T-helper 1 cell (primary cell): Measurements from ENCODE around the gene LRRN1.
"Not testable (repeated sequence)": the region's sequence is repeated elsewhere in the genome, so short reads cannot be mapped to it uniquely, and the experiment has no call there.

Experiments
- DNase-seq, 5 donors: peaks; one replicate each; pipeline ENCODE4 v3.0.0-alpha.2; 2012 to 2020

The LRRN1 gene

DNA sequence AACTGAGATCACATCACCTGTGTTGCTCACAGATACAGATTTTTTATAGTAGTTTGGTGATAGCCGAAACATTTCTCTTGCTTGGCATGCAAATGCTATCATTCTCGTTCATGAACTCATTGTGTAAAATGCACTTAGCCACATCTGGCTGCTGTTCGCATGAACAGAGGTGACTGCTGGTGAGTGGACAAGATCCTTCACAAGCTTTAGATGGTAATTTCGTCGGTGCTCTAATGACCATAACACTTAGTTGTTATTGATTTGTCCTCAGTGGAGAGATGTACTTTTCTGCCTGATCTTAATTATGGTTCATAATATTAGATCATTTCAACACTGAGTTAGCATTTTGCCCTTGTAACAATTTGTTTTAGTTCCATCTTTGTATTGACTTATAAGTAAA lies 13.8 kb downstream of the LRRN1 start:
- no peak for DNase-seq

DNA sequence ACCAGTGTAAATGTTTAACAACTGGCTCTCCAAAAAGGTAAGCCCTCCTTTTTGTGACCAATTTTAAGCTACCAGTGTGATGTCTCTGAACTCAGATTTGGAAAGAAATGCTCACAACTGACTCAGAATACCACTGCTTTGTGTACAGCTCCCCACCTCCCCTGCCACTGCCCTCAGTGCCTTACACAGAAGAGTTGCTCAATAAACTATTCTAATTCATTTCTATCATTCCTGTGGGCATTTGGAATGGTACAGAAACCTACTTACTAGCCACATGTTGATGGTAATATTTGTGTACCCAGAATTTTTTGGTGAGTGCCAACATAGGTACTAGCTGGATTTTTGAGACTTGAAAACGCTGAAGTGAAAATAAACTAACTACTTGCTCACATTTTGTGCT lies 16.0 kb downstream of the LRRN1 start:
- no peak for DNase-seq

DNA sequence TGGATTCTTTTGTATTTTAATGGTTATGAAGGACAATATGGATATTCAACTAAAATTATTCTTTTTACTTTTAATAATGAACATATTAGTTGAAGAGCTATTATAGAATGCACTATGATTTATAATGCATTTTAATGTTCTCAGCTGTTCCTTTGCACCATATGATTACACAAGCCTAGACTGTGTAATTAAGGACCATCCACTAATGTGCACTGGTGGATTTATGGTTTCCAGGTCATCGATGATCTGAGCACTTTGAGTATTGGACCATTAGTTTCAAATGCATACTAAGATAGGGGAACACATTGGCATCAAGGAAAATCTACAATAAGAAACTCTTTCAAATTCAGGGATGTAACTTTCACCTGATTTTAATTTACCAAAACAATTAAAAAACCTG lies 16.8 kb downstream of the LRRN1 start:
- no peak for DNase-seq

DNA sequence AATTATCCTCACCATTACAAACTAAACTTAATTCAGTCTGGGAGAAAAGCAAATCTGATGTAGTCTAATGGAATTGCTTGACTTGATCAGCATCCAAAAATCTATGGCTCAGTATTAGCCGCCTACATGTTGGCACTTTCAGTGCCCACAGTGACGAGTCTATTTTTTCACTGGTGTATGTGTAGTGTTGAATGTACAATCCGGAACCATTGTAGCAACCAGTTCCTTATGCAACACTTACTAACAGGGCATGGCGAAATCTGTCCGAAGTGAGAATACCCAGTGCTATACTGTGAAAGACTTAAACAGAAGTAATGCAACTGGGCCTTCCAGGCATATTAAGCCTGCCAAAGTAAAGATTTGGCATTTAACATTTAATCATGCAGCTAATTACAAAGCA lies 18.6 kb downstream of the LRRN1 start:
- DNase-seq = no peak

DNA sequence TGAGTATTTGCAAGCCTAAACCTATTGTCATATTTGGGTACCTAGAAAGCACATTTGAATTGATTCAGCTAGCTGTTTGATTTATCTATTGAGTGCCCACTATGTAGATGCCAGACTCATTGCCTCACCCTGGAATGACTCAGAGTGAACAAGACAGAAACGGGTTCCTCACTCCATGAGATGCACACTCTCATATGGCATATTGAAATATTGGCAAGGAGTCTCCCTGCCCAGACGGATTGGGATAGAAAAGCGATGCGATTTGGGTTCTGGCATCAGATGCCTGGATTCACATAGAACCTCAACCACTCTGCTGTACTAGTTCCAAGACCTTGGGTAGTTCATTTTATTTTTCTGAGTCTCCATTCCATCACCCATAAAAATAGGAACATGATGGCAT lies 22.5 kb downstream of the LRRN1 start:
- DNase-seq = no peak

DNA sequence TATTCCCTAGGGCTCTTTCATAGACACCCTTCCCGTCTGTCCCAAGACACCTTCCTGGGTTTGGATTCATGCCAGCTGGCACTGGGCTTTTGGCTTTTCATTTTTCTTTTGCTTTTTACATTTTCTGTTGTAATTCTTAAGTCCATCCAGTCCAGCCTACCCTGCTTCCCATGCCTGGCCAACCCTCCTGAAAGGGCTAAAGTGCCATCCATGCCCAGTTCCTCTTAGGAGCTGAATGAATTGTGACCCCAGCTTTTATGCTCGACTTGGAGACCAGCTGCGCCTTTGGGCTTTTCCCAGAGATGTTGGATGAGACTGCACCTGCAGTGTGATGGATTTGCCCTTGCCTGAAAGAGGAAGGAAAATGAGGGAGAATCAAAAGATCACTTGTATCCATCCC lies 25.8 kb downstream of the LRRN1 start:
- DNase-seq = no peak

DNA sequence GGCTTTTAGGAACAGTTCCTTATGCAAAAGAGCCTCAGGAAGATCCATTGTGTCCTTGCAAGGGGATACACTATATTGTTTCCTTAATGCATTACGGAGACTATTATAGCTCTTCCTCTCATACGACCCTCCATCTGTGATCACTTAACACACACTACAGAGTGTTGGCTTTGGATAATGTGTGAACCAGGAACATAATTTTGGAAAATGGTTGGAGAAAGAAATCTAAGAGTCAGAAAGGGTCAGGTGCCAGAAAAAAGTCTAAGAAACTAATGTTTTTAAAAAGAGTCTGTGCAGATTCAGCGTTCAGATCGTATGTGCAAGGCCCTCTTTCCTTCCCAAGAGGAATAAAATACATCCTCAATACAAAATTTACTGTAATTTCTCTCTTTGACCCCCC lies 27.3 kb downstream of the LRRN1 start:
- DNase-seq = no peak

DNA sequence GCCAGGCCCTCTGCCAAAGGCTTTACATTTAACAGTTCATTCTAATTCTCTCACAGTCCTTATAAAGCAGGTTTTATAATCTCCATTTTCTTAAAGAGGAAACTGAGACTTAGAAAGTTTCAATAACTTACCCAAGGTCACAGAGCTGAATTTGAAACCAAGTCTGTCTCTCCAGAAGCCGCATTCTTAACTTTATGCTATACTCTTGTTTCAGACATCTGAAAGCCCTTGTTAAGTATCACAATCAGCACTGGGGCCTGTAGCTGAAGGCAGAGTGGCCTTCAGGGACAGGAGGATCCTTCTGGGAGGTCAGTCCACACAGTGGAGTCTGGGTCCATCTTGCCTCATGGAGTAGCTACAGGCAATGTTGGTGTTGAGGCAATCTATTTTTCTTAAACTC lies 27.9 kb downstream of the LRRN1 start:
- DNase-seq = no peak

DNA sequence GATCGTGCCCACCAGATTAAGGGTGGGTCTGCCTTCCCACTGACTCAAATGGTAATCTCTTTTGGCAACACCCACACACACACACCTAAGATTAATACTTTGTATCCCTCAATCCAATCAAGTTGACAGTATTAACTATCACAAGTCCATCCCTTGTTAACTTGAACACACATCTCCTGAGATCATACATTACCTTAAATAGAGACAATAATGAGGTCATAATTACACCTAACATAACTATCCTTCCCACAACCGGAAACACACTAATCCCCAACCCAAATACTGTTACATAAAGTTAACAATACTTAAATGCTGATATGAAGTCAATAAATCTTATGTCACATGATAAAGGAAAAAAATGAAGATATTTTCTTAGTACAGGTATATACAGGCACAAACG lies 29.2 kb downstream of the LRRN1 start:
- not testable (repeated sequence) for DNase-seq

DNA sequence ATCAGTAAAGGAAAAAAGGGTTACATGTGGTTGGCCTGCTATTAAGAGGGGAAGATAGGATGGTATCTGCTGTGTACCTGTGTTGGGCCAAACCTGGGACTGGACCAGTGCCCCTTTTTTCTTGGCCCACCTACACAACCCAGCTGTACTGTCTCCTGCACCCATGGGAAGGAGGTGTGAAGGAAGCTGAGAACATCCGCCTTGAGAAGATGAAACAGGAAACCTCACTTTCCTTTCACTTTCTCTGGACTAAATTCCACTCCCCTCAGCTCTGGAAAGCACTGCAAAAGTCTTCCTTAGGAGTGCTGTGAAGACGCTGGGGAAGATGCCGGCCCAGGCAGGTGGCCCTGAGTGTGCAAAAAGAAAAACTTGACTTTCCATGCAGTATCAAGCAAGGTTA lies 37.6 kb downstream of the LRRN1 start:
- DNase-seq = no peak

DNA sequence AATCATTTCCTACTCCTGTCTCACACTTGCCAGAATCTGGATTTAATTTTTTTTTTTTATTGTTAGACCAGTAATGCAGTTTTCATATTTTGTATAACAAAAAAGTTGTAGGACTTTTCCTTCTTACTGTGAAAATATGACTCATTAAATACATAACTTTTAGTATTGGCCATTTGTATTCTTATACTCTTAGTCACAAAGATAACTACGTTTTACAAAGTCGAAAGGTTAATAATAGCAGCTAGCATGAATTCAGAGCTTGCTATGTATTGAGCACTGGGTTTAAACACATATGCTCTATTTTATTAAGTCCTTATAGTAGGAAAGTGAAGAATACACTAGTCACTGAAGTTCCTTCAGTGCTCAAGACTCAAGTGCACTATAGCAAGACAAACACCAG lies 43.1 kb downstream of the LRRN1 start:
- no peak for DNase-seq

DNA sequence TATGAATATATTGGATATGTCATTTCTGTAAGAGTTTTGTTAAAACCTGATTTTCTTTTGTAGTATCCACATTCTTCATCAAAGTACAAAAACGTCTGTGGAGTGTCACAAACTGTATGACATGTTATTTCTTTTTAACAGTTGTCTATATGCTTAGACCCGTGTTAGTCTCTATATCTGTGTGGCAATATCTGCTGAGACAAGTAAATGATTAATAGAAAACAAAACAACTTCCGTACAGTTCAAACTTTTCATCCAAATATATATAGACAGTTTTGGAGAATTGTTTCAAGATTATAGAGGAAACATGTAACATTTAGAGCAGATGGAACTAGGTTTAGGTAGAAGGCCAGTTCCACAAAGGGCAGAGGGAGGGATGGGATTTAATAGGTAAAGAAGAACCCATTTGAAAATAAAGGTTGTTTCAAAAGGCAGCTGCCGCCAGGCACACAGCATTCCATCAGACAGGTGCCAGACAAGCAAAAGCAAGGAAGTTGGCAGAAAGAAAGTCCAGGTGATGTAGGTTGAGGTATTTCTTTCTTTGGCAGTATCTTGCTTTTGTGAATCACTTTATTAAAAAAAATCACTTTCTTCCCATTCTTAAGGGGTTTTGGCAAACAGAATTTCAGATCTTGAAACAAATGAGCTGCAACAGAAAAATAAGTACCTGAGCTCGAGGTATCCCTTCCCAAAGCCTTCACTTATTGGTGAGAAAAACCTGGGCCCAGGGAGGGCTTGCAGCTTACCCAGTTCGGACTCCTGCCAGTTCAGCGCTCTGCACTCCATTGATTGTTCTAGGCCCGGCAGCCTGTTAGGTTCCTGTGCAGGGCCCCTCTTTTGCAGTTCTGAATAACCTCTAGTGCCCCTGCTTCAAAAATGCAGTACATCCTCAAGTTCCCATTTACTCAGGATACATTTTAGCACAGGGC lies 49.0 kb downstream of the LRRN1 start:
- no peak for DNase-seq

DNA sequence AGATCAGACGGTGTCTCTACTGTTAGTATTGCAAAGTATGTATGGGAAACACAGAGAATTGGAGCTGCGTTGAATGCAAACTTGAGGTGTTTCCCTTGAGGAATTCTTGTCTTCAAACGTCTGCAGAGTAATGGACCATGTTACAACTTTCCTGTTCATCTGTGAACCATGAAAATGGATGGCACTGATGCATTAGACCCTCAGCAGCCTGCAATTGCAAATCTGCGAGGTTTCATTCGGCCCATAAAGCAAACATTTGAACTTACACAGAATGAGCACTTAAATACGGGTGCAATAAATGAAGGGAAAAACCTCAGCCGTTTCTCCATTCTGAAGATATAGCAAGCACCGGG lies 49.7 kb downstream of the LRRN1 start:
- DNase-seq = no peak

DNA sequence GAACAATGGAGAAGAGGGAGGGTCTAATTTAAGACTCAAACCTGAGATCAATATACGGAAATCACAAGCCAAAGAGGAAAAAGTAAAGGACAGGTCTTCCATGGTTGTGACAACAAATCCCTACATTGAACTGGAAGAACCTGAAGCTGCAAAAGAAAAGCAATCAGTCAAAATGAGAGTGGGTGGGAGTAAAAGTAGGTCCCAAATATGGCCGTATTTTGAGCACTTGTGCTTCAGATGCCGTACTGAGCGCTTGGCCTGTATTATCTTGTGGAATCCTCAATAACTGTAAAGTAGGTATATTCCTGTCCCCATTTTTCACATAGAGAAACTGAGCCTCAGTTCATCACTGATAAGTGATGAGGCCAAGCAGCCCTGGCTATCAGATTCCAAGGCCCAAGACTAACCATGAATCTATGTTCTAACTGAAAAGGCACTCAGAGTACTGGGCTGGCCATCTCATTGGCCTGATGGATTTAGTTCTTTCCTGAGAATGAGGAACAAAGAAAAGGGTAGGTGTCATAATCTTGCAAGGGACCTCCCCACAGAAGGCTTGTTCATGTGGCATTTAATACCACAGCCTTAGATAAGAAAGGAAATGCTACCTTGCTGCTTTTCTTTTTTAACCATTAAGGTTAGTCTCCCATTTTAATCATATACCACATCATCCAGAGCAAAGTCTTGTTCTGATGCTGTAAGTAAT lies 52.5 kb downstream of the LRRN1 start:
- no peak for DNase-seq

DNA sequence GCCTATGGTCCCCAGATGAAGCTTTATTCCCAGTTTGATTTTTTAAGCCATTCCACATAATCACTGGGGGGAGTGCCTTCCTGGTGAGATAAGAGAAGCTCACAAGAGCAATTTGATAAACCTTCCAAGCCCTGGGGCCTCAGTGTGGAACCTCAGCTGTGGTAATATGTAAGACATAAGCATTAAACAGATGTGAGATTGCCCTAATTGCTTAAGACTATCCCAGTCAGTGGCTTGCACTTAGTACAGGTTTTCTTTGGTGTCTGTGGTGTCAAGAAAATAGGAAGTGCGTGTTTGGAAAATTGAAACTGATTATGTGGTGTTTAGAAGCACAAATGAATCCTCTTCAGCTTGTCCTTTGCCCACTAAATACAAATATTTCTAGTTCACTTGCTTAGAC lies 54.3 kb downstream of the LRRN1 start:
- no peak for DNase-seq

DNA sequence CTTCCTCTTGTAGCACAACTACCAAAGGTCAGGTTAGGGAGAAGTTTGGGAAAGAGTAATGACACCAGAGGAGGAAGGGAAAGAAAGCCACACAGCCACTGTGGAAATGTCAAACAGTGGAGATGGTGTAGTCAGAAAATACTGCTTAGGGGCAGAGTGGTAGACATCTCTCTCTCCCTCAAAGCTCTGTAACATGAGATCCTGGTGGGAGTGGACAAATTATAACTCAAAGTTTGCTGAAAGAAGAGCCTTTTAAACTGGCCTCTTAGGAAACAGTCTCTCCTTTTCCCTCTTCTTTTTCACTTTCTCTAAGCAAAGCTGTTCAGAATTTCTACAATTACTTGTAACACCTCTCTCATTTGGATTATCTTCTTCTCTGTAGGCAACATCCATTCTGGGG lies 55.8 kb downstream of the LRRN1 start:
- no peak for DNase-seq

DNA sequence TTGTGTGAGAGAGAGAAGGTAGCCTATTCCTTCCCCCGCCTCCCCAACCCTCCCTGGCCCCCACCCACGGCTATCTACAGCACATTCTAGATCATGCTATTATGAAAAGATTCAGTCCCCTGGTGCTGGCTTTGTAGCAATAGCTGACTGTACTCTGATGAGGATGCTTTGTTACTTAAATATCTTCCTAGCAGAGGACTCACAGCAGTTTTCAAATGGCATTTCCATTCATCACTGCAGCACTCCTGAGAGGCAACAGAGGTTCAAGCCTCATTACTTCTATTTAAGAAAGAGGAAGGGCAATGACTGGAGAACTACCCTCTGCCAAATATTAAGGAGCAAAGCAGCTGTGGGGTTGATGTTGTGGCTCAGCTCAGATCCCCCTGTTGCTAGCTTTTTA lies 61.0 kb downstream of the LRRN1 start:
- no peak for DNase-seq

DNA sequence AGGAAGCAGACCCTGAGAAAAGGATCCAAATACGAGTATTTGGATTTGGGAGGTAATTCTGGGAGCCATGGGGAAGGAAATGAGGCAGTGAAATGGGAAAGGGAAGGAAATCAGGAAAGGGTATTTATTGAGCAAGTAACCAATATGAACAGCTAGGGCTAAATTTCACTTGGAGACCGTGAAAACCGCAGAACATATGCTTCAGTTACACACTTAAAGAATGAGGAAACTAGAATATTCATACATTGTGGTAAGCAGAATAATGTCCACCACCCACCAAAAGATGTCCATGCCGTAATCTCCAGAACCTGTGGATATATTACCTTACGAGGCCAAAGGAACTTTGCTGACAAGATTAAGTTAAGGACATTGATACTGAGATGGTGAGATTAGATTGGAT lies 63.3 kb downstream of the LRRN1 start:
- DNase-seq = no peak

DNA sequence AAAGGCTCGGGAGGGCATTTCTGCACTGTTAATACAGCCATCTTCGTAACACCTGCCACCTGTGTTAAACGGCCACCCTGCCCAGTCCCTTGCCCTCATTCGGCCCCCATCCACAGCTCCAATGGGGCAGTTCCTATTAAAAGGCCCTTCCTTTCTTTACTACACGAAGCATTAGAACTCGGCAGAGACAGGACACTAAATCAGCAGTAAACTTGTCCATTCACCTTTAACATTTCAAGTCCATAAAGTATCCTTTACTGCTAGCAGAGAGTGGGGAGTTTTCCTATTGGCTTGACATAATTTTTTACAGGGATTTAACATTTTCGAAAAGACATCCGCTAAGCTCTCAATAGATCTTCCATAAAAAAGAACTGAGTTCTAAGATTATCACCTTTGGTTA lies 76.3 kb downstream of the LRRN1 start:
- no peak for DNase-seq

DNA sequence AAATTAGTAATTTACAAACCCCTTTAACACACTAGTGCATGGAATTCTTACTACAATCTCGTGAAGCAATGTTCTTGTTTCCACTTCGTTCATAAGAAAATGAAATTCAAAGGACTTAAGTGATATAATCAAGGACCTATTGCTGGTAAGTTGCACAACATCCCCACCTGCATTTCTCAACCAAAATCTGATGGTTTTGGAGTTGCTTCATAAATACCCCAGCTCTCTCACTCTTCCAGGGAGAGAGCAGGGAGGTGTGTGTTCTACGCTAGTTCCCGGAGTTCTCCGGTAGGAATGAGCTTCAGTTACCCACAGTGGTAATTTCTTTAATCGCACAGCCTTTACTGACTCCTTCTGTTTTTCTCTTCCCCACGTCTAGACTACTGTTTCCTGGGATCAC lies 81.8 kb downstream of the LRRN1 start:
- no peak for DNase-seq

DNA sequence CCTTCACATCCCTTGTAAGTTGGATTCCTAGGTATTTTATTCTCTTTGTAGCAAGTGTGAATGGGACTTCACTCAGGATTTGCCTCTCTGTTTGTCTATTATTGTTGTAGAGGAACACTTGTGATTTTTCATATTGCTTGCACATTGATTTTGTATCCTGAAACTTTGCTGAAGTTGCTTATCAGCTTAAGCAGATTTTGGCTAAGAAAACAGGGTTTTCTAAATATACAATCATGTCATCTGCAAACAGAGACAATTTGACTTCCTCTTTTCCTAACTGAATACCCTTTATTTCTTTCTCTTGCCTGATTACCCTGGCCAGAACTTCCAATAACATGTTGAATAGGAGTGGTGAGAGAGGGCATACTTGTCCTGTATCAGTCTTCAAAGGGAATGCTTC lies 88.1 kb downstream of the LRRN1 start:
- not testable (repeated sequence) for DNase-seq

DNA sequence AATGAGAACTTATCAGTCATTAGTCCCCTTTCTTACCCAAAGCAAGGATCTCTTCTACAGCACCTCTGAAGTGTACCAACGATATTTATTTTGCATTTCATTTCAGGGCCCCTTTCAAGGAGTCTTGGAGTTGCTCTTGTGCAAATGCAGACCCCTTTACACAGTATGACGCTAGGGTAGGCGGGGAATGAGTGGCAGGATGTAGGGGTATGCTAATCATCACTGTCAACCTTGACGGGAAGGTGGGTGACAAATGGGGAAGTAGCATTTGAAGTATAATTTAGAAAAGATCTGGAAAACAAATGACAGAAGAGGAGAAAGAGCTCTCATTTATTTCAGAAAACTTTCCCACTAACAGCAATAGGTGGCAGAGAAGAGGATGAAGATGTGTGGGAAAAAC lies 94.4 kb downstream of the LRRN1 start:
- DNase-seq = no peak
